HFF-Myc (cell line): ENCODE measurements around the gene LETM1.

ENCODE experiments used
- DNase-seq: peaks from one replicate; pipeline ENCODE4 v3.0.0-alpha.2; 2011; ENCODE audit warnings: low read depth; ENCODE audit errors: extremely low read depth
- H3K4me3 ChIP-seq: replicated peaks from 2 replicates; pipeline ENCODE4 v1.5.1; 2011; ENCODE audit warnings: low read depth, mild to moderate bottlenecking, control low read depth, low read length
- CTCF ChIP-seq: IDR thresholded peaks from 2 replicates; pipeline ENCODE4 v1.5.1; 2012; ENCODE audit warnings: mild to moderate bottlenecking, low read depth, low read length, control low read depth; ENCODE audit errors: missing control alignments

The LETM1 gene

DNA sequence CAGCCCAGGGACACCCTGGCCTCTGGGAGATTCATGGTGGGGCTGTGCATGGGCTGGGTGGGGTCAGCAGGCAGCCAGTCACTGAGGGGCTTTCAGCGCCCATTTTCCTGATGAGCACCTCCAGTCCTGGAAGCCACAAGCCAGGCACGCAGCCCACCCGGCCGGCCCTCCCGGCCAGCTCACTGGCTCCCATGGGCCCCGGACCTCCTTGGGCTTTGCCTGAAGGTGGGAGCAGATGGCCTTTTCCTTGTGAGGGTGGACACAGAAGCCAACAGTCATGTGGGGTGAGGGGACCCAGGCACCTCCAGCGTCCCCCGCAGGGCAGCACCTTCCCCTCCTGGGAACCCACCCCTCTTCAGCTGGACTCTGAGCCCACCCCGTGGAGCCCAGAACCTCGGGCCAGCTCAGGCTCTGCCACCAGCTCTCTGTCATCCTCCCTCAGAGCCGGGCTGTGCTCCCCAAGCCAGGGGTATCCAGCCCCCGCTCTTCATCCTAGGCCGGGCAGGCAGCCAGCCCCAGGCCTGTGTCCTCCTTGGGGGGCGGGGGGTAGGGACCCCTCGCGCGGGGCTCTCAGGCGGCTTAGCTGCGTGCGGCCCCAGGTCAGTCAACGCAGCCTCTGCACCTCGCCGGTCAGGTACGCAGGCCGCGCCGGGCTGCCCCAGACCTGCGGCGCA lies 63.7 kb downstream of the LETM1 start:
- no peak overlapping the region for H3K4me3 ChIP-seq
- TF ChIP-seq CTCF = no peak
- no peak for DNase-seq

DNA sequence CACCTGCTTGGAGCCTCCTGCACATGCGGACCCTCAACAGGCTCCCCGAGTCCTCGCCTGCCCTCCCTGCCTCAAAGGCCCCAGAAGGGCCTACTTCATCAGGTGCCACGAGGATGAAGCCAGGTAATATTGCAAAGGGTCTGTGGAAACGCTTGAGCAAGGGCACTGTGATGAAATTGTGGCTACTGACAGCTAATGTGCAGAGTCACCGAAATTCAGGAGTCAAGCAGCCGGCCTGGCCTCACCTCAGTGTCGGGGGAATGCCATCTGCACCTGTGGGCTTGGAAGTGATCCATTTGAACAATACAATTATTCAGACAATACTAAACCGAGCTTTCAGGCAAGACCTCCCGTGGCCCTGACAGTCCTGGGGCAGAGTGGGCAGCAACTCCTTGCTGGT lies 66.0 kb downstream of the LETM1 start:
- no peak overlapping the region for H3K4me3 ChIP-seq
- no peak for TF ChIP-seq CTCF
- DNase-seq = no peak

DNA sequence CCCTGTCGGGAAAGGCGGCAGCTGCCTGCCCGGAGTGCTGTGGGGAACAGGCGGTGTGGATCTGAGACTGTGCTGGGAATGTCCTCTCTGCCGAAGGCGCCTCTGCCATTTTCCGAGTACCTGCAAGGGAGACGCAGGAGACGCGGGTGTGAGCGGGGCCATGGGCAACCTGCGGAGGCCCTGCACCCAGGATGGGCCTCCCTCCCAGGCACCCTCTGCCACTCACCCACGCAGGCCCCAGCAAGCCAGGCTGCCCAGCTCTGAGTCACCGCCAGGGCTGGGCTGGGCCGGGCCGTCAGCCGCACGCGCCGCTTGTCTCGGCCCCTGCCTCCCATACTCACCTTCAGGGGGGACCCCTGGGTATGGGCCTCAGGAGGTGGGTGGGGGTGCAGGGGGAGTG lies 66.4 kb downstream of the LETM1 start:
- no peak for TF ChIP-seq CTCF
- DNase-seq = no peak
- H3K4me3 ChIP-seq = no peak overlapping the region

GRCh38 chr4:1788254-1788973 lies 67.5 kb downstream of the LETM1 start:
- no peak for DNase-seq
- H3K4me3 ChIP-seq = no peak overlapping the region
- TF ChIP-seq CTCF = no peak

DNA sequence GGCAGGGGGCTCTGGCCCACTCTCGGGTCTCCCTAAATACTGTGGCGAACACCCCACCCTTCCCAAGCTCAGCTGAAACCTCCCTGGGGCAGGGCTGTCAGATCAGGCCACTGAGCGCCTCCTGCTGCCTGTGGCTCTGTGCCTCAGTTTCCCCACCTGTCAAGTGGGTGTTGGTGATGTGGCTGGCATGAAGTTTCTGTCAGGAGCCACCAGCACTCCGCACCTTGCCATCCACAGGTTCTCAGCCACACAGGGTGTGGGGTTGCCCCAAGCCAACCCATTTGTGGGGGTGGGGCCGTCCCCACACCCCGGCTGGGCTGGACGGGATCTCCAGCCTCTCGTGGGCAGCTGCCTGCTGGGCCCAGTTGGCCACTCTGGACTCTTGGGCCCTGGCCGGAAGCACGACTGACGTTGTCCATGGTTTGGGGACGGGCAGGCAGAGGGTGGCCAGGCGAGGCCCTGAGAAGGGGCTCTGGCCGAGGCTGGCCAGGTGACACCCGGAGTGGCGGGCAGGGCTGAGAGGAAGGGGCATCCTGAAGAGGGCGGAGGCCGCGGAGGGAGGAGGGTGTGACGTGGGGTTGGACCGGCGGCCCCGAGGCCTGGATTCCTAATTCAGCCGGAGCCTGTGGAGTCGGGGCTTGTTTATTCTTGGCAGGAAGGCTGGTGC lies 68.4 kb downstream of the LETM1 start:
- no peak for TF ChIP-seq CTCF
- no peak overlapping the region for H3K4me3 ChIP-seq
- DNase-seq = no peak

DNA sequence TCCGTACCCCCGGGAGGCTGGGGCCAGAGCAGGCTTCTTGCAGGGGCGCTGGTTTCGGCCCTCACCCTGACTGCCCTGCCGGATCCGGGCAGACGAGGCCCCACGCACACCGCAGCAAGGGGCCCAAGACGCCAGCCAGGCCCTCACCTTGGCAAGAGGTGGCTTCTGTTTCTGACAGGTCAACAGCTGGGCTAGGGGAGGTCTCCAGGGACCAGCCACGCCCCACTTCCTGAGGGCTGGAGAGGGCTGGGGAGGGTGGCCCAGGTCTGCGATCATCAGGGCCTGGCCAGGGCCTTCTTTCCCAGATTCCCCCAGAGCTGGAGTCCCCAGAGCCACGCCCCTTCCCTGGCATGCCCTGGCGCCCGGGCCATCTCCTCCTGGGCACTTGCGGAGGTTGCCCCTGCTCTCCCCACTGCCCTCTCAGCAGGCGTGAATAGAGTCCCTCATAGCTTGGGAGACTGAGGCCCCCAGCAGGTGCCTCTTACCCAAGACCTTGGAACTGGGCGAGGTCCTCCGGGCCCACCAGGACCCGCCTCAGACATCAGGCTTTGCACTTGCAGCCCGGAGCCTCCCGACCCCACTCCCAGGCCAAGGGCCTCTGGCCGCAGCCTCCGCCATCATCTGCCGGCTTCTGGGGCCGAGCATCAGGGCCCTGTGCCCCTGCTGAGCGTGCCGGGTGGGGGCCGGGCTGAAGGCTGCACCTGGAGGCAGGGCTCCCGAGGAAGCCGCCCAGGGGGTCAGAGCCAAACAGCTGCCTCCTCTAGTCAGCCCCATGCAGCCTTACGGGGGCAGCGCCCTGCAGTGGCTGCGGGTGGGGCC lies 69.2 kb downstream of the LETM1 start:
- no peak for DNase-seq
- H3K4me3 ChIP-seq = no peak overlapping the region
- TF ChIP-seq CTCF = no peak
